Naive B cell (primary cell): ENCODE measurements around the gene ALAD. TPM values are rescaled to one million over a fixed set of nuclear protein-coding genes. Genes with fewer than 3 reads are reported as not detected.
"Not testable (repeated sequence)": the region's sequence is repeated elsewhere in the genome, so short reads cannot be mapped to it uniquely, and the experiment has no call there.

Experiments
- ATAC-seq, 2 donors: fragments of 150-1000 bp; cut with Tn5 transposase; 2 replicates each; pipeline ENCODE4 v1.10.0; 2021; ENCODE audit warnings: low read depth in 2 of 2, mild to moderate bottlenecking in 2 of 2, moderate library complexity in 2 of 2
- DNase-seq: peaks from one replicate; pipeline ENCODE4 v3.0.0; 2022
- H3K27ac Mint-ChIP-seq, 6 donors: one replicate each; pipeline ENCODE4 v1.8.0; 2020 to 2022; ENCODE audit warnings: mild to moderate bottlenecking in 6 of 6, mixed read lengths in 6 of 6, moderate library complexity in 5 of 6, inconsistent platforms in 2 of 6
- H3K27me3 Mint-ChIP-seq, 3 donors: one replicate each; pipeline ENCODE4 v1.8.0; 2021 to 2022; ENCODE audit warnings: mixed read lengths in 3 of 3, mild to moderate bottlenecking in 1 of 3
- H3K36me3 Mint-ChIP-seq, 2 donors: one replicate each; pipeline ENCODE4 v1.8.0; 2020 to 2022; ENCODE audit warnings: mixed read lengths in 2 of 2, inconsistent platforms in 1 of 2, mild to moderate bottlenecking in 1 of 2
- H3K4me1 Mint-ChIP-seq, 3 donors: one replicate each; pipeline ENCODE4 v1.8.0; 2020 to 2022; ENCODE audit warnings: mixed read lengths in 3 of 3, inconsistent platforms in 1 of 3, mild to moderate bottlenecking in 1 of 3, moderate library complexity in 1 of 3
- H3K4me3 Mint-ChIP-seq, 8 donors: one replicate each; pipeline ENCODE4 v1.8.0; 2020 to 2022; ENCODE audit warnings: mild to moderate bottlenecking in 8 of 8, mixed read lengths in 8 of 8, moderate library complexity in 8 of 8, inconsistent platforms in 2 of 8
- H3K9me3 Mint-ChIP-seq, 7 donors: one replicate each; pipeline ENCODE4 v1.8.0; 2020 to 2022; ENCODE audit warnings: mixed read lengths in 7 of 7, mild to moderate bottlenecking in 5 of 7, inconsistent platforms in 2 of 7, moderate library complexity in 1 of 7
- polyA plus RNA-seq, 6 donors: library from polyadenylated mRNA; unstranded; fragments of 300-500 nt; fragmentation: Illumina TruSeq; gene quantifications; one replicate each; pipeline ENCODE4 v1.2.3, GENCODE V29; 2021; ENCODE audit warnings: low read depth in 6 of 6

ALAD gene
- polyA plus RNA-seq, 6 donors from 2014 or later = 13.2 to 29.3 (median 17.3) TPM

GRCh38 chr9:113391917-113392316, 9.2 kb downstream of the ALAD start:
- H3K4me3 Mint-ChIP-seq = no peak overlapping the region
- peaks cover 14 to 17% of the 10 kb centered on the region in 2 donors for H3K36me3 Mint-ChIP-seq
- H3K27me3 Mint-ChIP-seq = no peaks in the 10 kb centered on the region
- ATAC-seq (no peak), DNase-seq (no peak)
- peaks cover 7 to 12% (median 10%) of the 10 kb centered on the region in 3 donors for H3K4me1 Mint-ChIP-seq
- H3K27ac Mint-ChIP-seq = no peak overlapping the region
- H3K9me3 Mint-ChIP-seq = no peaks in the 10 kb centered on the region

GRCh38 chr9:113390192-113390960, 10.7 kb downstream of the ALAD start:
- ATAC-seq = no peak
- Mint-ChIP-seq H3K4me3 (no peak overlapping the region), H3K27me3 (no peaks in the 10 kb centered on the region), H3K9me3 (no peaks in the 10 kb centered on the region), H3K27ac (no peak overlapping the region), H3K36me3 (peaks cover 20% of the 10 kb centered on the region in 2 donors), H3K4me1 (peaks cover 0 to 8% (median 3%) of the 10 kb centered on the region in 3 donors)
- DNase-seq = no peak

- ATAC-seq = no peak
- Mint-ChIP-seq H3K4me1 (peaks cover 0 to 4% (median 0%) of the 10 kb centered on the region in 3 donors), H3K36me3 (peaks cover 20% of the 10 kb centered on the region in 2 donors), H3K27ac (no peak overlapping the region), H3K27me3 (no peaks in the 10 kb centered on the region), H3K9me3 (no peaks in the 10 kb centered on the region), H3K4me3 (no peak overlapping the region)
- no peak for DNase-seq
Measured at GRCh38 chr9:113389451-113389850, 11.6 kb downstream of the ALAD start.

- peaks cover 0 to 4% (median 0%) of the 10 kb centered on the region in 3 donors for H3K4me1 Mint-ChIP-seq
- no peaks in the 10 kb centered on the region for H3K9me3 Mint-ChIP-seq
- H3K27me3 Mint-ChIP-seq = no peaks in the 10 kb centered on the region
- ATAC-seq = no peak
- H3K27ac Mint-ChIP-seq = peak overlapping the region in 1 of 6 donors; percentile 34
- H3K36me3 Mint-ChIP-seq = peaks cover 20% of the 10 kb centered on the region in 2 donors
- no peak overlapping the region for H3K4me3 Mint-ChIP-seq
- DNase-seq = no peak
Measured at GRCh38 chr9:113388833-113389232, 12.3 kb downstream of the ALAD start.

GRCh38 chr9:113387560-113388230, 13.4 kb downstream of the ALAD start:
- Mint-ChIP-seq H3K9me3 (no peaks in the 10 kb centered on the region), H3K4me3 (no peak overlapping the region), H3K27ac (peak overlapping the region in 3 of 6 donors; percentile 9 to 81 (median 29)), H3K4me1 (peaks cover 0 to 4% (median 0%) of the 10 kb centered on the region in 3 donors), H3K36me3 (peaks cover 20% of the 10 kb centered on the region in 2 donors), H3K27me3 (no peaks in the 10 kb centered on the region)
- ATAC-seq (no peak), DNase-seq (no peak)

DNA sequence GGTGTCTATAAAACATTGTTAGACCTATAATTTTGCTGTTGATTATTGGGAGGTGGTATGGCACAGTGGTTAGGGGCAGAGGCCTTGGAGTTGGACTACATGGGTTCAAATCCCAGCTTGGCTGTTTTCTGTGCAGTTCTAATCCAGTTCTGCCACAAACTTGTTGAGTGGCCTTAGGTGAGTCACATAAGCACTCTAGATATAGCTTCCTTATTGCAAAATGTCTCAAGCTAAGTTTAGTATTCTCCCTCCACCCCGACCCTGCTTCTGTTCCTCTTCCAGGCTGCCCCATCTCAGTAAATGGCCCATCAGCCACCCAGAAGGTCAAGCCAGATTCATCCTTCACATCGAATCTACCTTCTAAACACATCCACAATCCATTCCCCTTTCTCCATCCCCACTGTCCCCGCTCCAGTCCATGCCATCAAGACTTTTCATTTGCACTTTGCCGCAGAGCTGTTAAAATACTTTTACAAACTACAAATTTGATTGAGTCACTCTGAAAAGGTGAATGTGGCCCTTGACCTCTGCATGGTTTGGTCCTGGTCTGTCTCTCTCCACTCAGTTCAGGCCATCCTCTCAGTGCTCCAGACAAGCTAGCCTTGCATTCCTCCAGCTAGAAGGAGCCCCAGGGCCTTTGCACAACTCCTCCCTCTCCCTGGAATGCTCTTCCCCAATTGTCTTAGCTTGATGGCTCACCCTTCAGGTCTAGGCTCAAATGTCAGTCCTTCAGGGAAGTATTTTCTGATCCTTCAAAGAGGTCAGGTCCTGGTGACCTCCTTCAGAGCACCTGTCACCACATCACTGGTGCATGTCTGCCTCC, 14.3 kb downstream of the ALAD start:
- H3K4me1 Mint-ChIP-seq = peaks cover 0 to under 1% (median 0%) of the 10 kb centered on the region in 3 donors
- H3K4me3 Mint-ChIP-seq = no peak overlapping the region
- no peaks in the 10 kb centered on the region for H3K9me3 Mint-ChIP-seq
- ATAC-seq (no peak), DNase-seq (no peak)
- H3K27me3 Mint-ChIP-seq = no peaks in the 10 kb centered on the region
- H3K36me3 Mint-ChIP-seq = peaks cover 15 to 20% of the 10 kb centered on the region in 2 donors
- H3K27ac Mint-ChIP-seq = peak overlapping the region in 1 of 6 donors; percentile 91

- DNase-seq = no peak
Measured at GRCh38 chr9:113381909-113382411, 19.1 kb downstream of the ALAD start.

DNA sequence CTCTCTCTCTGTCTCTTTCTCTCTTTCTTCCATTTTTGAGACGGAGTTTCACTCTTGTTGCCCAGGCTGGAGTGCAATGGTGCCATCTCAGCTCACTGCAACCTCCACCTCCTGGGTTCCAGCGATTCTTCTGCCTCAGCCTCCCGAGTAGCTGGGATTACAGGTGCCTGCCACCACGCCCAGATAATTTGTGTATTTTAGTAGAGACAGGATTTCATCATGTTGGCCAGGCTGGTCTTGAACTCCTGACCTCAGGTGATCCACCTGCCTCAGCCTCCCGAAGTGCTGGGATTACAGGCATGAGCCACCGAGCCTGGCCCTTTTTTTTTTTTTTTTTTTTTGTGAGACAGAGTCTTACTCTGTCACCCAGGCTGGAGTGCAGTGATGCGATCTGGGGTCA, 19.6 kb downstream of the ALAD start:
- H3K4me3 Mint-ChIP-seq = peak overlapping the region in 1 of 8 donors; percentile 2
- H3K4me1 Mint-ChIP-seq = peaks cover 0 to 18% (median 4%) of the 10 kb centered on the region in 3 donors
- H3K27ac Mint-ChIP-seq = peak overlapping the region in 1 of 6 donors; percentile 2
- H3K27me3 Mint-ChIP-seq, ATAC-seq, H3K36me3 Mint-ChIP-seq, DNase-seq, H3K9me3 Mint-ChIP-seq: not testable (repeated sequence)

More at GRCh38 chr9:113381909-113382411, 19.1 kb downstream of the ALAD start:
- no peak overlapping the region for H3K4me3 Mint-ChIP-seq
- H3K27me3 Mint-ChIP-seq = no peaks in the 10 kb centered on the region
- ATAC-seq = no peak
- H3K27ac Mint-ChIP-seq = peak overlapping the region in 1 of 6 donors; percentile 2
- H3K9me3 Mint-ChIP-seq = no peaks in the 10 kb centered on the region
- peaks cover 3 to 6% of the 10 kb centered on the region in 2 donors for H3K36me3 Mint-ChIP-seq
- H3K4me1 Mint-ChIP-seq = peaks cover 0 to 17% (median 2%) of the 10 kb centered on the region in 3 donors

DNA sequence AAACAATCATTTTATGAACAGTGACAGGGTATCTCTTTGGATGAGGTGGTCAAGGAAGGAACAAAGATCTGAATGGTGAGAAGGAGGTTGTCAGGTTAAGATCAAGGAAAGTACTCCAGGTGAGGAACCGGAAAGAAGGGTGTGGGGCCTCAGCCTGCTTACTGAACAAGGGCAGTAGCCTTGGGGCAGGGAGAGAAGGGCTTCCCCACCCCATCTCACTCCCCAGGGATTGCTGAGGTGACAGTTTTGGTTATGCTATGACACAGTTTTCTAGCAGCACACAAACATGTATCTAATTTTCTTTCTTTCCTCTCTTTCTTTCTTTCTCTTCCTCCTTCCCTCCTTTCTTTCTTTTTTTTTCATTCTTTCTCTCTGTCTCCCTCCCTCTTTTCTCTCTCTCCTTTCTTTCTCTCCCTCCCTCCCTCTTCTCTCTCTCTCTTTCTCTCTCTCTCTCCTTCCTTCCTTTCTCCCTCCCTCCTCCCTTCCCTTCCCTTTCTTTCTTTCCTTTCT, 20.2 kb downstream of the ALAD start:
- DNase-seq = no peak

GRCh38 chr9:113379829-113380210, 21.3 kb downstream of the ALAD start:
- DNase-seq, H3K27me3 Mint-ChIP-seq, ATAC-seq, H3K9me3 Mint-ChIP-seq, H3K36me3 Mint-ChIP-seq: not testable (repeated sequence)
- Mint-ChIP-seq H3K4me1 (peaks cover 13 to 28% (median 15%) of the 10 kb centered on the region in 3 donors), H3K4me3 (peak overlapping the region in 1 of 8 donors; percentile 58), H3K27ac (peak overlapping the region in 1 of 6 donors; percentile 79)

More for the DNA sequence above, 20.2 kb downstream of the ALAD start:
- peak in 1 of 2 donors; percentile 16 for ATAC-seq
- H3K27ac Mint-ChIP-seq = peak overlapping the region in 4 of 6 donors; percentile 2 to 70 (median 18)
- no peaks in the 10 kb centered on the region for H3K27me3 Mint-ChIP-seq
- H3K36me3 Mint-ChIP-seq = no peaks in the 10 kb centered on the region
- no peaks in the 10 kb centered on the region for H3K9me3 Mint-ChIP-seq
- peak overlapping the region in 2 of 8 donors; percentile 2 to 11 for H3K4me3 Mint-ChIP-seq
- H3K4me1 Mint-ChIP-seq = peaks cover 4 to 18% (median 4%) of the 10 kb centered on the region in 3 donors

GRCh38 chr9:113379094-113379828, 21.8 kb downstream of the ALAD start:
- H3K9me3 Mint-ChIP-seq, DNase-seq, H3K27me3 Mint-ChIP-seq, ATAC-seq, H3K36me3 Mint-ChIP-seq: not testable (repeated sequence)
- peaks cover 13 to 32% (median 16%) of the 10 kb centered on the region in 3 donors for H3K4me1 Mint-ChIP-seq
- H3K27ac Mint-ChIP-seq = peak overlapping the region in 3 of 6 donors; percentile 16 to 90 (median 39)
- H3K4me3 Mint-ChIP-seq = peak overlapping the region in 3 of 8 donors; percentile 53 to 58 (median 54)
